Kidney (tissue), 14 donors: ENCODE measurements around the gene GLIS1. TPM values are rescaled to one million over a fixed set of nuclear protein-coding genes. Genes with fewer than 3 reads are reported as not detected.

Source experiments
- DNase-seq, 5 donors: peaks; one replicate each; pipeline ENCODE4 v3.0.0-alpha.2; 2013 to 2020
- FAIRE-seq: peaks from 2 replicates; lab custom pipeline; 2012; peaks lifted over from hg19 to GRCh38; lab: Jason Lieb, UNC
- H3K27ac ChIP-seq, 2 donors: one replicate each; pipeline ENCODE4 v1.7.0; 2013; ENCODE audit warnings: low read depth in 2 of 2, low read length in 2 of 2, inconsistent platforms in 1 of 2
- H3K27me3 ChIP-seq: one replicate; pipeline ENCODE4 v1.7.1; 2013; ENCODE audit warnings: low read length, inconsistent platforms; ENCODE audit not compliant: control insufficient read depth, insufficient read depth
- H3K36me3 ChIP-seq, 3 donors: one replicate each; pipeline versions ENCODE4 v1.7.0 to v1.7.1; 2013; ENCODE audit warnings: low read length in 3 of 3, control low read depth in 1 of 3, inconsistent platforms in 1 of 3; ENCODE audit not compliant: insufficient read depth in 3 of 3, control insufficient read depth in 2 of 3
- H3K4me1 ChIP-seq, 3 donors: one replicate each; pipeline versions ENCODE4 v1.7.0 to v1.7.1; 2013; ENCODE audit warnings: low read length in 3 of 3, inconsistent platforms in 1 of 3, low read depth in 1 of 3; ENCODE audit not compliant: control insufficient read depth in 2 of 3, insufficient read depth in 2 of 3
- H3K4me3 ChIP-seq, 3 donors: one replicate each; pipeline versions ENCODE4 v1.7.0 to v1.8.1; 2013; ENCODE audit warnings: low read length in 3 of 3, control low read depth in 1 of 3, inconsistent platforms in 1 of 3
- H3K9ac ChIP-seq, 3 donors: one replicate each; pipeline versions ENCODE4 v1.7.0 to v1.7.1; 2013; ENCODE audit warnings: low read length in 3 of 3, control low read depth in 1 of 3, inconsistent platforms in 1 of 3
- H3K9me3 ChIP-seq, 3 donors: one replicate each; pipeline versions ENCODE4 v1.7.0 to v1.7.1; 2013; ENCODE audit warnings: low read length in 3 of 3, control low read depth in 1 of 3, inconsistent platforms in 1 of 3; ENCODE audit not compliant: control insufficient read depth in 2 of 3, insufficient read depth in 1 of 3
- intact Hi-C: fragments of 100-400 bp; cut with DNase I; formaldehyde crosslinking; loops from one replicate; pipeline ENCODE4 v1.11.1; 2022
- polyA plus RNA-seq: library from polyadenylated mRNA; stranded (reverse); fragments of 350-450 nt; fragmentation: Illumina TruSeq; extraction: RNeasy Lipid Tissue Mini Kit (QIAGEN cat#74804); gene quantifications from one replicate; pipeline ENCODE4 v1.2.3, GENCODE V29; 2014; ENCODE audit warnings: low read depth, low replicate concordance; ENCODE audit not compliant: insufficient read depth
- total RNA-seq: library from RNA; stranded (reverse); fragmentation: NEBNext Ultra II Directional; extraction: Animal tissue kit (Norgen Biotek cat#: 25700); gene quantifications from one replicate; pipeline ENCODE4 v1.2.1, GENCODE V29; 2021
- TF ChIP-seq, protein P1 (sequence below): IDR thresholded peaks from 3 replicates; pipeline ENCODE4 v1.5.1; 2012; ENCODE audit warnings: mild to moderate bottlenecking, moderate library complexity, borderline replicate concordance; ENCODE audit not compliant: insufficient read depth; ENCODE audit errors: extremely low read depth
- donor health status: control.
- donor health status: control.
- donor health status: control.
- donor health status: control.
- donor health status: control.
- donor health status: DM: yes; HTN: yes; CAD: no.
- donor health status: Normal renal cell carcinoma (clear cell type).

Gene GLIS1
- total and polyA plus RNA-seq, 2 donors from 2014 or later: 3.3 to 3.7 TPM

DNA sequence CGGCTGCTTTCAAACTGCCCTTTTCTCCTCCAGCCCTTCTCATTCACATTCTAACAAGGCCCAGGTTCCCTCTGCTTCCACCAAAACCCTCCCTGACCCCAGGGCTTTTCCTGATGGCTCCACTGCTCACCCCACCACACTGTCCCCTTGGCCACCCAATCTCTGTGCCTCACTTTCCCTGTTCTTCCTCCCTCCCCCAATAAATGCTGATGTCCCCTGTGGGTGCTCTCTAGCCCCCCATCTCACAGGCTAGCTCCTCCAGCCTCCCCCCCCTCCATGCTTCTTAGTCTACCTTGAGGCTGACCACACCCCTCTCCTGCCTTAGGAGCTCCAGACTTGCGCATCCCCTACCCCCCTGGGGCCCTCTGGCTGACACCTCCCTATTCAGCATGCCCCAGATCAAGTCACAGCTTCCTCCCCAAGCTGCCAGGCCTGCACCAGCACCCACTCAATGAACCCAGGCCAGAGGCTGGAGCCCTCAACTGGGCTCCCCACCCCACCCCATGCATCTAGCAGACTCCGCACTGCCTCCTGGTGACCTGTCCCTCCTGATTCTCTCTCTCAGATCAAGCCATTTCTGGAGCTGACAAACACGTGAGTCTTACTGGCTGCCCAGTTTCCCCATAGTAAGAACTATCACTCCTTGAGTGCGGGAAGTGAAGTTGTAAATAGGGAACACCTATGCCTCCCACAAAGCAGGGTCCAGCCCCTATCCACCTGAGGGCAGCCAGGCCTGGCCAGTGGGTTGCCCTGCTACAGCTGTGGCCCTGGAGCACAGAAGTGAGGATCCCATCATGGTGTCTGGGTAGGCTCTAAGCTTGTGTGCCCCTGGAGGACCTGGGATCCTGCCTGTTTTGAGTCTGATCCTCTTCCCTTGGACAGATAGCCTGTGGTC is 161.9 kb downstream of the GLIS1 start:
- DNase-seq: peak in 1 of 5 donors; percentile 43
- Histone ChIP-seq H3K9ac (no peak overlapping the region), H3K4me1 (peaks cover 0 to 3% (median 2%) of the 10 kb centered on the region in 3 donors), H3K36me3 (no peaks in the 10 kb centered on the region), H3K27me3 (no peaks in the 10 kb centered on the region), H3K9me3 (no peaks in the 10 kb centered on the region), H3K4me3 (no peak overlapping the region), H3K27ac (no peak overlapping the region)
- intact Hi-C loops: no loop called here
- no peak for FAIRE-seq
- TF ChIP-seq, protein P1, sequence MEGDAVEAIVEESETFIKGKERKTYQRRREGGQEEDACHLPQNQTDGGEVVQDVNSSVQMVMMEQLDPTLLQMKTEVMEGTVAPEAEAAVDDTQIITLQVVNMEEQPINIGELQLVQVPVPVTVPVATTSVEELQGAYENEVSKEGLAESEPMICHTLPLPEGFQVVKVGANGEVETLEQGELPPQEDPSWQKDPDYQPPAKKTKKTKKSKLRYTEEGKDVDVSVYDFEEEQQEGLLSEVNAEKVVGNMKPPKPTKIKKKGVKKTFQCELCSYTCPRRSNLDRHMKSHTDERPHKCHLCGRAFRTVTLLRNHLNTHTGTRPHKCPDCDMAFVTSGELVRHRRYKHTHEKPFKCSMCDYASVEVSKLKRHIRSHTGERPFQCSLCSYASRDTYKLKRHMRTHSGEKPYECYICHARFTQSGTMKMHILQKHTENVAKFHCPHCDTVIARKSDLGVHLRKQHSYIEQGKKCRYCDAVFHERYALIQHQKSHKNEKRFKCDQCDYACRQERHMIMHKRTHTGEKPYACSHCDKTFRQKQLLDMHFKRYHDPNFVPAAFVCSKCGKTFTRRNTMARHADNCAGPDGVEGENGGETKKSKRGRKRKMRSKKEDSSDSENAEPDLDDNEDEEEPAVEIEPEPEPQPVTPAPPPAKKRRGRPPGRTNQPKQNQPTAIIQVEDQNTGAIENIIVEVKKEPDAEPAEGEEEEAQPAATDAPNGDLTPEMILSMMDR: no peak

DNA sequence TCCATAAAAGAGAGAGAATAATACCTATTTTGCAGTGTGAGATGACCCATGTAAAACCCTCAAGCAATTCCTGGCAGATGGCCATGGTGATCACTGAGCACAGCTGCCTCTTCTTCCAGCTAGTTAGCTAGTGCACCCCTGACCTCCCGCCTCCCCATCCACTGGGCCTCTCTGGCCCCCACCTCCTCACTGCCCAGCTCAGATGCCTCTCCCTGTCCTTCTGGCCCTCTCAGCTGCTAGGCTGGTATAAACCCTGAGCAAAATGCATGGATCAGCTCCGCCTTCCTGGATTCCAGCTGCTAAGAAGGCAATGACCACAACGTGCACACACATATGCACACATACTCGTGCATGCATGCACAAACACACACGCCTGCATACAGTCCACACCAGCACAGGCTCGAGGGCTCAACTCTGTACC is 162.6 kb downstream of the GLIS1 start:
- Histone ChIP-seq H3K4me1 (peaks cover 0 to 4% (median 2%) of the 10 kb centered on the region in 3 donors), H3K27me3 (no peaks in the 10 kb centered on the region), H3K9me3 (no peaks in the 10 kb centered on the region), H3K27ac (no peak overlapping the region), H3K9ac (no peak overlapping the region), H3K4me3 (no peak overlapping the region), H3K36me3 (no peaks in the 10 kb centered on the region)
- DNase-seq: peak in 3 of 5 donors; percentile 53 to 77 (median 61)
- TF ChIP-seq, protein P1: no peak
- no peak for FAIRE-seq
- intact Hi-C loops: no loop called here

DNA sequence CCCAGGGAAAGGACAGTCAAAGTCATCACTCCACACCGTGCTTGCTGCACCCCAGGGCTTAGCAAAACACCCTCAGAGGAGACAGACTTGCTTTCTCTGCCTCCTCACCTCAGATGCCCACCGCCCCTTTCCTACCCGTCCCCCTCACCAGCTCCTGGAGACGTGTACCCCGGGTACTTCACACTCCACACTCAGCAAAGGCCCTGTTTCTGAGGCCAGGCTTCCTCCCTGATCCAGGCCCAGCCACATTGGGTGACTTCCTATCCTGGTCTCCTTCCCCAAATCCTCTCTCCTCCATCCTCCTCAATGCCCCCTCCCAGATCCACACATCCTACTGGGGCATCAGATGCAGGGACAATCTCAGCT is 163.0 kb downstream of the GLIS1 start:
- FAIRE-seq: no peak
- Histone ChIP-seq H3K36me3 (no peaks in the 10 kb centered on the region), H3K27ac (no peak overlapping the region), H3K9ac (no peak overlapping the region), H3K4me3 (no peak overlapping the region), H3K4me1 (peaks cover 0 to 4% (median 2%) of the 10 kb centered on the region in 3 donors), H3K9me3 (no peaks in the 10 kb centered on the region), H3K27me3 (no peaks in the 10 kb centered on the region)
- intact Hi-C loops: no loop called here
- DNase-seq: peak in 1 of 5 donors; percentile 32
- TF ChIP-seq, protein P1: no peak
